ENCODE data around the gene PCBP3. TPM values are rescaled to one million over a fixed set of nuclear protein-coding genes. Genes with fewer than 3 reads are reported as not detected.

Gene PCBP3
- total and polyA plus RNA-seq, 2 of the 13 experiments (the other 11 are each of a cell fraction or from before 2014, with no cell fraction given) = not detected

GRCh38 chr21:45835301-45836267 lies 192.1 kb downstream of the PCBP3 start:
- no peaks in the 10 kb centered on the region for H3K4me1 ChIP-seq (ENCODE audit: insufficient read depth, low read length)
- POLR2A ChIA-PET = no interaction called here
- intact Hi-C loops (cut with micrococcal nuclease; ENCODE audit: unreplicated experiment) = no loop called here

More at GRCh38 chr21:45835301-45836267, 192.1 kb downstream of the PCBP3 start:
- Histone ChIP-seq H3K9me3 (ENCODE audit: low read length) (peaks cover 2% of the 10 kb centered on the region), H3K79me2 (ENCODE audit: insufficient read depth, low read length) (no peaks in the 10 kb centered on the region), H3K9ac (ENCODE audit: insufficient read depth, low read depth, low read length) (no peak overlapping the region), H3K27ac (ENCODE audit: extremely low read length, insufficient read depth, low read length) (no peak overlapping the region), H2AFZ (ENCODE audit: low read length) (no peak overlapping the region), H3K4me3 (replicated peaks in 1 of 3; ENCODE audit: insufficient read depth in 1 of 3, low read depth in 2 of 3, low read length in 3 of 3) (no peak overlapping the region), H3K4me2 (ENCODE audit: low read depth, low read length) (no peak overlapping the region), H4K20me1 (ENCODE audit: insufficient read depth, low read length) (no peaks in the 10 kb centered on the region), H3K36me3 (replicated peaks in 1 of 2; ENCODE audit: control insufficient read depth in 1 of 2, insufficient read depth in 2 of 2, low read length in 2 of 2) (no peaks in the 10 kb centered on the region), H3K27me3 (ENCODE audit: control insufficient read depth in 1 of 2, insufficient read depth in 2 of 2, low read length in 2 of 2) (peaks cover 1 to 9% of the 10 kb centered on the region in 2 experiments; a peak in 3 of 5 replicates)
- TF ChIP-seq ARNT (IDR thresholded peaks at IDR 0.05) = no peak
- TF ChIP-seq MATR3 (CRISPR knock-in tag; IDR thresholded peaks at IDR 0.05) = no peak
- TF ChIP-seq MAFG (CRISPR knock-in tag; IDR thresholded peaks at IDR 0.05) = no peak
- TF ChIP-seq ZNF672 (CRISPR knock-in tag; IDR thresholded peaks at IDR 0.05) = no peak
- no peak for TF ChIP-seq ZNF549 (CRISPR knock-in tag; IDR thresholded peaks at IDR 0.05)
- no peak for TF ChIP-seq GTF3A (CRISPR knock-in tag; conservative IDR thresholded peaks at IDR 0.05)
- no peak for TF ChIP-seq TAF15 (IDR thresholded peaks at IDR 0.05; ENCODE audit: low read depth, low read length, poor library complexity, severe bottlenecking)
- TF ChIP-seq BCLAF1 (IDR thresholded peaks at IDR 0.05) = no peak
- no peak for TF ChIP-seq ZNF660 (CRISPR knock-in tag; IDR thresholded peaks at IDR 0.05; ENCODE audit: borderline replicate concordance, low read depth)
- TF ChIP-seq ATF1 (CRISPR knock-in tag; IDR thresholded peaks at IDR 0.05) = no peak
- no peak for TF ChIP-seq RXRA (CRISPR knock-in tag; IDR thresholded peaks at IDR 0.05)
- no peak for TF ChIP-seq NAIF1 (CRISPR knock-in tag; IDR thresholded peaks at IDR 0.05; ENCODE audit: borderline replicate concordance)
- no peak for ATAC-seq
- WGBS (ENCODE audit: low lambda C conversion rate) = 47% methylated on average over 3 of the region's 21 CpGs
- no TSS peak for BruUV-seq (replicated peaks)
- CTCF ChIA-PET (ENCODE audit: low intra/inter-chr PET ratio, low total read pairs) = no interaction called here
- DNase-seq (ENCODE audit: low spot score) = no peak
- in situ Hi-C loops (cut with HindIII; ENCODE audit: extremely low pct_ligation_motif_present, low pct_unique_long_range_greater_than_20kb) = no loop called here
- no peak for FAIRE-seq

Data from HepG2 (cell line).